HepG2 (cell line): ENCODE results near the gene GON4L. TPM values are rescaled to one million over a fixed set of nuclear protein-coding genes. Genes with fewer than 3 reads are reported as not detected.
"Not testable (repeated sequence)": the region's sequence is repeated elsewhere in the genome, so short reads cannot be mapped to it uniquely, and the experiment has no call there.

Experiments used
- ARID4A ChIP-seq: sonication (generic); formaldehyde crosslinking; IDR thresholded peaks from 2 replicates; pipeline ENCODE4 v1.5.0; 2020; ENCODE audit warnings: mild to moderate bottlenecking, missing genetic modification reagents, borderline replicate concordance
- ELF1 ChIP-seq: sonication (generic); formaldehyde crosslinking; IDR thresholded peaks from 2 replicates; pipeline ENCODE4 v1.4.0; 2020; ENCODE audit warnings: missing genetic modification reagents
- ELF3 ChIP-seq: IDR thresholded peaks from 2 replicates; pipeline ENCODE4 v1.6.1; 2016; ENCODE audit warnings: missing genetic modification reagents, missing compliant biosample characterization
- FOSL2 ChIP-seq: sonication (generic); formaldehyde crosslinking; IDR thresholded peaks from 2 replicates; pipeline ENCODE4 v1.4.0; 2020; ENCODE audit warnings: missing genetic modification reagents
- GATAD2A ChIP-seq: IDR thresholded peaks from 2 replicates; pipeline ENCODE4 v1.6.1; 2016
- HNRNPLL ChIP-seq: fragments of 200-400 bp; formaldehyde crosslinking; IDR thresholded peaks from 2 replicates; pipeline ENCODE4 v1.6.1; 2017; ENCODE audit warnings: mild to moderate bottlenecking, low read depth, low read length; ENCODE audit not compliant: poor library complexity, severe bottlenecking
- IKZF5 ChIP-seq: IDR thresholded peaks from 2 replicates; pipeline ENCODE4 v1.6.1; 2018; ENCODE audit warnings: missing genetic modification reagents, mild to moderate bottlenecking, missing compliant biosample characterization
- KDM2A ChIP-seq: sonication (generic); formaldehyde crosslinking; IDR thresholded peaks from 2 replicates; pipeline ENCODE4 v1.4.0; 2020; ENCODE audit warnings: low read depth, missing genetic modification reagents, borderline replicate concordance
- MYC ChIP-seq: sonication (generic); formaldehyde crosslinking; IDR thresholded peaks from 2 replicates; pipeline ENCODE4 v1.9.0; 2021; ENCODE audit warnings: missing genetic modification reagents, borderline replicate concordance
- POLR2AphosphoS5 ChIP-seq: IDR thresholded peaks from 2 replicates; pipeline ENCODE4 v1.6.1; 2012; ENCODE audit warnings: low read depth, low read length
- RAD21 ChIP-seq: fragments of 450-650 bp; formaldehyde crosslinking; IDR thresholded peaks from 2 replicates; pipeline ENCODE4 v1.5.0; 2020; ENCODE audit warnings: mild to moderate bottlenecking
- RBFOX2 ChIP-seq: fragments of 200-400 bp; formaldehyde crosslinking; IDR thresholded peaks from 2 replicates; pipeline ENCODE4 v1.6.1; 2017; ENCODE audit warnings: low read depth, mild to moderate bottlenecking, low read length
- RFXAP ChIP-seq: sonication (generic); formaldehyde crosslinking; IDR thresholded peaks from 2 replicates; pipeline ENCODE4 v1.4.0; 2020; ENCODE audit warnings: missing genetic modification reagents, borderline replicate concordance
- SP1 ChIP-seq, 2 experiments: fragments of 450-650 bp in 1 of 2; sonication (generic) in 1 of 2; formaldehyde crosslinking in 1 of 2; IDR thresholded peaks; 2 replicates each; pipeline versions ENCODE4 v1.4.0 to v1.6.1; 2016 to 2020; ENCODE audit warnings: missing genetic modification reagents in 1 of 2
- SRY ChIP-seq: sonication (generic); formaldehyde crosslinking; IDR thresholded peaks from 2 replicates; pipeline ENCODE4 v1.8.0; 2022; ENCODE audit warnings: mild to moderate bottlenecking, missing genetic modification reagents
- TBX2 ChIP-seq: sonication (generic); formaldehyde crosslinking; IDR thresholded peaks from 2 replicates; pipeline ENCODE4 v1.5.0; 2020; ENCODE audit warnings: missing genetic modification reagents, mild to moderate bottlenecking, borderline replicate concordance
- TFDP2 ChIP-seq: sonication (generic); formaldehyde crosslinking; IDR thresholded peaks from 2 replicates; pipeline ENCODE4 v1.4.0; 2020; ENCODE audit warnings: missing genetic modification reagents
- ZFP91 ChIP-seq: sonication (generic); formaldehyde crosslinking; IDR thresholded peaks from 2 replicates; pipeline ENCODE4 v1.9.0; 2022; ENCODE audit warnings: missing genetic modification reagents, mild to moderate bottlenecking, borderline replicate concordance
- ZNF331 ChIP-seq: sonication (generic); formaldehyde crosslinking; IDR thresholded peaks from 2 replicates; pipeline ENCODE4 v1.4.0; 2020; ENCODE audit warnings: missing genetic modification reagents
- ZNF878 ChIP-seq: sonication (generic); formaldehyde crosslinking; IDR thresholded peaks from 2 replicates; pipeline ENCODE4 v1.8.1; 2023; ENCODE audit warnings: mild to moderate bottlenecking, missing genetic modification reagents, moderate library complexity
- polyA plus RNA-seq, 8 experiments: library from polyadenylated mRNA; depleted of rRNA in 3 of 8; stranded (reverse) in 7 of 8; unstranded in 1 of 8; fragments of >200 nt; fragmentation: Illumina TruSeq in 4 of 8; extraction: Trizol in 4 of 8; gene quantifications; 2 replicates each; pipeline versions ENCODE4 v1.2.1 to v1.2.3, GENCODE V29; 2011 to 2016; ENCODE audit warnings: low read depth in 4 of 8, missing spikeins in 1 of 8, mixed read lengths in 1 of 8; ENCODE audit not compliant: insufficient read depth in 1 of 8
- total RNA-seq, 5 experiments: library from RNA; depleted of rRNA; stranded (reverse); fragments of >200 nt; fragmentation: Illumina TruSeq; extraction: Trizol; gene quantifications; 2 replicates each; pipeline ENCODE4 v1.2.3, GENCODE V29; 2016; ENCODE audit warnings: low read depth in 1 of 5

The GON4L gene
- total and polyA plus RNA-seq, 2 of the 13 experiments (the other 11 are each of a cell fraction or from before 2014, with no cell fraction given): 14.6 to 19.6 TPM

GRCh38 chr1:155745284-155746228, 111.5 kb downstream of the GON4L start (continued):
- peak; percentile 92 for TF ChIP-seq HNRNPLL
- peak; percentile 86 for TF ChIP-seq RBFOX2
- TF ChIP-seq ZNF878 (CRISPR knock-in tag): 0 out of 2 replicates have a peak, but pooled peaks have one; percentile 47
- TF ChIP-seq SP1 (IDR thresholded peaks at IDR 0.05): not testable (repeated sequence)
- TF ChIP-seq SP1 (CRISPR knock-in tag; IDR thresholded peaks at IDR 0.05): 0 out of 2 replicates have a peak, but pooled peaks have one; percentile 21
- TF ChIP-seq ZNF331 (CRISPR knock-in tag): 0 out of 2 replicates have a peak, but pooled peaks have one; percentile 24
- TF ChIP-seq SRY (CRISPR knock-in tag): peak; percentile 56; the same call in 1 of the 2 replicates
- peak; percentile 34; the same call in 1 of the 2 replicates for TF ChIP-seq GATAD2A (CRISPR knock-in tag)
- TF ChIP-seq POLR2AphosphoS5: peak; percentile 76
- peak; percentile 91 for TF ChIP-seq KDM2A (CRISPR knock-in tag)
- TF ChIP-seq MYC (CRISPR knock-in tag): peak; percentile 93
- TF ChIP-seq TFDP2: 0 out of 2 replicates have a peak, but pooled peaks have one; percentile 18
- peak; percentile 41; the same call in 1 of the 2 replicates for TF ChIP-seq ELF3 (CRISPR knock-in tag)
- peak; percentile 57 for TF ChIP-seq TBX2 (CRISPR knock-in tag)
- peak; percentile 21; the same call in 1 of the 2 replicates for TF ChIP-seq FOSL2
- peak; percentile 81 for TF ChIP-seq ARID4A
- 0 out of 2 replicates have a peak, but pooled peaks have one; percentile 24 for TF ChIP-seq RAD21
- peak; percentile 66; the same call in 1 of the 2 replicates for TF ChIP-seq ZFP91 (CRISPR knock-in tag)
- TF ChIP-seq ELF1 (CRISPR knock-in tag): peak; percentile 36; the same call in 1 of the 2 replicates
- peak; percentile 43; the same call in 1 of the 2 replicates for TF ChIP-seq RFXAP (CRISPR knock-in tag)
- TF ChIP-seq IKZF5 (CRISPR knock-in tag): peak; percentile 55; the same call in 1 of the 2 replicates
